RWPE1 (cell line): ENCODE results near the gene NBAS.

Source experiments
- CTCF ChIA-PET: fragments of 350-600 bp; sonication (Branson Sonifier 250); formaldehyde crosslinking; extraction: SDS; loops from one replicate; lab custom pipeline; 2021; lab: Yijun Ruan, JAX
- POLR2A ChIA-PET: fragments of 400-600 bp; formaldehyde crosslinking; extraction: SDS; loops from one replicate; lab custom pipeline; 2020; ENCODE audit warnings: antibody characterized with exemption; ENCODE audit not compliant: low non-redundant PET; lab: Yijun Ruan, JAX
- DNase-seq: peaks from one replicate; pipeline ENCODE4 v3.0.0; 2012; ENCODE audit warnings: low spot score
- H3K27ac ChIP-seq: fragments of 450-650 bp; 2 replicates; pipeline ENCODE4 v1.5.1; 2017
- CTCF ChIP-seq: fragments of 450-650 bp; conservative IDR thresholded peaks from 2 replicates; pipeline ENCODE4 v1.5.1; 2017; ENCODE audit warnings: low read depth, mild to moderate bottlenecking

The NBAS gene

GRCh38 chr2:15284614-15285013 lies 276.5 kb downstream of the NBAS start:
- no peak for DNase-seq
- CTCF ChIA-PET: no interaction called here
- no peak for TF ChIP-seq CTCF
- POLR2A ChIA-PET: no interaction called here
- H3K27ac ChIP-seq: no peak overlapping the region

DNA sequence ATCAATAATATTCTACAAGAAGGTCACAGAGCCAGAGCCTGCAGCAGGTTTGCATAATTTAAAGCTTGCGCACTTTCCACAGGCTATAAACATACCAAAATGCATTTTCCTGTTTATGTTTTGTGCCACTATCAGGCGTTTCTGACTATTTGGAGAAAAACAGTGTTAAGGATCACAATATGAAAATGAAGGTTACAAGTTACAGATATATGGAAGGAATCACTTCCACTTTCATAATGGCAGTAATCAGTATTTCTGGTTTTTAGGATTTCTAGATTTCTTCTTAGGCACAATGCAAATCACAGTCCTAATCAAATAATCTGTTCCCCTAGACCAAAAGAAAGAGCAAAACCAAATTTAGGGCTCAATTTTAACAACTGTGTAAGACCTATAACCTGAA lies 279.5 kb downstream of the NBAS start:
- CTCF ChIA-PET: interaction anchor here (0.6 kb wide), 1 partner anchor 35 kb away, joined by 4 read pairs; no protein-coding TSS in a partner anchor
- DNase-seq: no peak

GRCh38 chr2:15279201-15279876 lies 281.8 kb downstream of the NBAS start:
- CTCF ChIA-PET: no interaction called here
- H3K27ac ChIP-seq: no peak overlapping the region
- POLR2A ChIA-PET: no interaction called here
- no peak for TF ChIP-seq CTCF
- DNase-seq: no peak

More for the DNA sequence above, 279.5 kb downstream of the NBAS start:
- POLR2A ChIA-PET: no interaction called here
- H3K27ac ChIP-seq: no peak overlapping the region
- no peak for TF ChIP-seq CTCF

GRCh38 chr2:15278296-15278695 lies 282.8 kb downstream of the NBAS start:
- no peak overlapping the region for H3K27ac ChIP-seq
- DNase-seq: no peak
- ChIA-PET POLR2A (no interaction called here), CTCF (no interaction called here)
- TF ChIP-seq CTCF: no peak

- CTCF ChIA-PET: interaction anchor here (0.6 kb wide), 1 partner anchor 755 kb away, joined by 4 read pairs; no protein-coding TSS in a partner anchor
- DNase-seq: no peak
- no peak for TF ChIP-seq CTCF
- no peak overlapping the region for H3K27ac ChIP-seq
- POLR2A ChIA-PET: no interaction called here
Observed at GRCh38 chr2:15275346-15275745, 285.8 kb downstream of the NBAS start.

GRCh38 chr2:15273452-15273851 lies 287.7 kb downstream of the NBAS start:
- POLR2A ChIA-PET: no interaction called here

More at GRCh38 chr2:15273452-15273851, 287.7 kb downstream of the NBAS start:
- no peak for TF ChIP-seq CTCF
- no peak overlapping the region for H3K27ac ChIP-seq
- CTCF ChIA-PET: interaction anchor here (0.7 kb wide), 1 partner anchor 216 kb away, joined by 3 read pairs; no protein-coding TSS in a partner anchor
- no peak for DNase-seq
